ENCODE results near the gene FBXO22.

The FBXO22 gene

GRCh38 chr15:75916978-75917377 lies 13.3 kb downstream of the FBXO22 start:
- H3K27ac ChIP-seq (ENCODE audit: poor library complexity, severe bottlenecking), result no peak overlapping the region
- H3K9me3 ChIP-seq (ENCODE audit: severe bottlenecking), result no peaks in the 10 kb centered on the region
- peaks cover 94% of the 10 kb centered on the region for H3K36me3 ChIP-seq (ENCODE audit: low read depth)
- TF ChIP-seq CTCF (IDR thresholded peaks at IDR 0.05; ENCODE audit: poor library complexity, severe bottlenecking), result no peak
- ATAC-seq (ENCODE audit: low read depth) (no peak), DNase-seq (ENCODE audit: low spot score) (no peak)
- H3K4me3 ChIP-seq (ENCODE audit: severe bottlenecking), result no peak overlapping the region
- peaks cover 5% of the 10 kb centered on the region for H3K4me1 ChIP-seq (ENCODE audit: insufficient read depth, poor library complexity, severe bottlenecking)
- no peaks in the 10 kb centered on the region for H3K27me3 ChIP-seq (ENCODE audit: insufficient read depth, poor library complexity, severe bottlenecking)

GRCh38 chr15:75918135-75918534 lies 14.5 kb downstream of the FBXO22 start:
- no peak for TF ChIP-seq CTCF (IDR thresholded peaks at IDR 0.05; ENCODE audit: poor library complexity, severe bottlenecking)
- DNase-seq (ENCODE audit: low spot score) (no peak), ATAC-seq (ENCODE audit: low read depth) (no peak)
- H3K4me1 ChIP-seq (ENCODE audit: insufficient read depth, poor library complexity, severe bottlenecking), result peaks cover 16% of the 10 kb centered on the region
- no peak overlapping the region for H3K4me3 ChIP-seq (ENCODE audit: severe bottlenecking)
- no peak overlapping the region for H3K27ac ChIP-seq (ENCODE audit: poor library complexity, severe bottlenecking)
- H3K9me3 ChIP-seq (ENCODE audit: severe bottlenecking), result no peaks in the 10 kb centered on the region
- no peaks in the 10 kb centered on the region for H3K27me3 ChIP-seq (ENCODE audit: insufficient read depth, poor library complexity, severe bottlenecking)
- peaks cover 87% of the 10 kb centered on the region for H3K36me3 ChIP-seq (ENCODE audit: low read depth)

DNA sequence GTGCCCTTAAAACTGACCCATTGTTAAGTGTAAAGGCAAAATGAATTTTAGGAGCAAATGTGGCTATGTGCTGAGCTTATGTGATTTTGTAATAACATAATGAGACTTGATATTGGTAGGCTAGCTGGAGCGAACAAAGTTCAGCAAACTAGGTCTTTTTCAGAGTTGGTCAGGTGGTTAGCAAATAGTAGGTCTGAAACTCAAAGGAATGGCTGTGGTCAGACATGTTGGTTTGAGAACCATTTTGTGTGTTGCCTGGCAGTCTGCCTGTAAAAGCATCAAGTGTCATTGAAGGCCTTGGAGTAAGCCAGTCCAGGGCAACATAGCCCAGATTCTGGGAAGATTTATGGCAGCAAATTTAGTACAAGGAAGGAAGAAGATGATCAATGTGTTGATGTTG lies 16.4 kb downstream of the FBXO22 start:
- Histone ChIP-seq H3K4me3 (ENCODE audit: severe bottlenecking) (no peak overlapping the region), H3K27me3 (ENCODE audit: insufficient read depth, poor library complexity, severe bottlenecking) (no peaks in the 10 kb centered on the region), H3K9me3 (ENCODE audit: severe bottlenecking) (no peaks in the 10 kb centered on the region), H3K27ac (ENCODE audit: poor library complexity, severe bottlenecking) (no peak overlapping the region), H3K4me1 (ENCODE audit: insufficient read depth, poor library complexity, severe bottlenecking) (peaks cover 29% of the 10 kb centered on the region), H3K36me3 (ENCODE audit: low read depth) (peaks cover 85% of the 10 kb centered on the region)
- no peak for TF ChIP-seq CTCF (IDR thresholded peaks at IDR 0.05; ENCODE audit: poor library complexity, severe bottlenecking)
- DNase-seq (ENCODE audit: low spot score) (no peak), ATAC-seq (ENCODE audit: low read depth) (no peak)

GRCh38 chr15:75921732-75922703 lies 18.3 kb downstream of the FBXO22 start:
- Histone ChIP-seq H3K27me3 (ENCODE audit: insufficient read depth, poor library complexity, severe bottlenecking) (no peaks in the 10 kb centered on the region), H3K27ac (ENCODE audit: poor library complexity, severe bottlenecking) (peak overlapping the region; percentile 24), H3K4me1 (ENCODE audit: insufficient read depth, poor library complexity, severe bottlenecking) (peaks cover 30% of the 10 kb centered on the region), H3K9me3 (ENCODE audit: severe bottlenecking) (no peaks in the 10 kb centered on the region), H3K36me3 (ENCODE audit: low read depth) (peaks cover 79% of the 10 kb centered on the region), H3K4me3 (ENCODE audit: severe bottlenecking) (no peak overlapping the region)
- DNase-seq (ENCODE audit: low spot score) (peak; percentile 88), ATAC-seq (ENCODE audit: low read depth) (peak; percentile 92)
- TF ChIP-seq CTCF (IDR thresholded peaks at IDR 0.05; ENCODE audit: poor library complexity, severe bottlenecking), result peak; percentile 53

- H3K4me1 ChIP-seq (ENCODE audit: insufficient read depth, poor library complexity, severe bottlenecking), result peaks cover 30% of the 10 kb centered on the region
- no peak for TF ChIP-seq CTCF (IDR thresholded peaks at IDR 0.05; ENCODE audit: poor library complexity, severe bottlenecking)
- H3K27me3 ChIP-seq (ENCODE audit: insufficient read depth, poor library complexity, severe bottlenecking), result no peaks in the 10 kb centered on the region
- H3K4me3 ChIP-seq (ENCODE audit: severe bottlenecking), result no peak overlapping the region
- H3K27ac ChIP-seq (ENCODE audit: poor library complexity, severe bottlenecking), result no peak overlapping the region
- peaks cover 69% of the 10 kb centered on the region for H3K36me3 ChIP-seq (ENCODE audit: low read depth)
- DNase-seq (ENCODE audit: low spot score) (no peak), ATAC-seq (ENCODE audit: low read depth) (no peak)
- H3K9me3 ChIP-seq (ENCODE audit: severe bottlenecking), result no peaks in the 10 kb centered on the region
Measured at GRCh38 chr15:75923756-75924155, 20.1 kb downstream of the FBXO22 start.

Measured in RWPE2 (cell line).